NCI-H1092 (cell line): ENCODE measurements around the gene FOXP1.

Experiments used
- DNase-seq: peaks from one replicate; lab custom pipeline; 2025; lab: John Stamatoyannopoulos, UW

Gene FOXP1

GRCh38 chr3:71583566-71584393 is at the start of gene FOXP1:
TSS of gene FOXP1 (minus strand) at chr3:71583728. CDS start at chr3:71198381, 385,347 bp downstream.
- no peak for DNase-seq

- DNase-seq = no peak
These were observed 46.2 kb upstream of the FOXP1 start for GRCh38 chr3:71629711-71630110.

- DNase-seq = no peak
These were observed 45.8 kb upstream of the FOXP1 start for GRCh38 chr3:71629289-71629688.

- DNase-seq = no peak
These were observed 45.0 kb upstream of the FOXP1 start for GRCh38 chr3:71628522-71628921.

- no peak for DNase-seq
These were observed 42.1 kb upstream of the FOXP1 start for GRCh38 chr3:71625676-71626075.

- DNase-seq = no peak
These were observed 38.5 kb upstream of the FOXP1 start for GRCh38 chr3:71621825-71622537.

- DNase-seq = no peak
These were observed 35.0 kb upstream of the FOXP1 start for GRCh38 chr3:71618538-71618937.

- no peak for DNase-seq
These were observed 33.1 kb upstream of the FOXP1 start for GRCh38 chr3:71616571-71617021.

- DNase-seq = no peak
These were observed 31.3 kb upstream of the FOXP1 start for GRCh38 chr3:71614869-71615268.

- no peak for DNase-seq
These were observed 30.9 kb upstream of the FOXP1 start for GRCh38 chr3:71614426-71614825.

- DNase-seq = no peak
These were observed 27.6 kb upstream of the FOXP1 start for GRCh38 chr3:71611099-71611498.

GRCh38 chr3:71607364-71607763 is 23.8 kb upstream of the FOXP1 start:
- no peak for DNase-seq

- no peak for DNase-seq
These were observed 23.1 kb upstream of the FOXP1 start for GRCh38 chr3:71606582-71606981.

- no peak for DNase-seq
These were observed 18.7 kb upstream of the FOXP1 start for GRCh38 chr3:71602256-71602655.

GRCh38 chr3:71601811-71602210 is 18.3 kb upstream of the FOXP1 start:
- DNase-seq = no peak

GRCh38 chr3:71600646-71601288 is 17.2 kb upstream of the FOXP1 start:
- no peak for DNase-seq

GRCh38 chr3:71599416-71599815 is 15.9 kb upstream of the FOXP1 start:
- no peak for DNase-seq

GRCh38 chr3:71598292-71598691 is 14.8 kb upstream of the FOXP1 start:
- no peak for DNase-seq

GRCh38 chr3:71597286-71597685 is 13.8 kb upstream of the FOXP1 start:
- no peak for DNase-seq

- DNase-seq = no peak
These were observed 9.6 kb upstream of the FOXP1 start for GRCh38 chr3:71593106-71593505.

- no peak for DNase-seq
These were observed 7.6 kb upstream of the FOXP1 start for GRCh38 chr3:71591101-71591500.

- no peak for DNase-seq
These were observed 5.6 kb upstream of the FOXP1 start for GRCh38 chr3:71589132-71589531.

- no peak for DNase-seq
These were observed 4.4 kb upstream of the FOXP1 start for GRCh38 chr3:71587958-71588357.
